ENCODE measurements around the gene ALLC.
"Not testable (repeated sequence)": the region's sequence is repeated elsewhere in the genome, so short reads cannot be mapped to it uniquely, and the experiment has no call there.

The ALLC gene

DNA sequence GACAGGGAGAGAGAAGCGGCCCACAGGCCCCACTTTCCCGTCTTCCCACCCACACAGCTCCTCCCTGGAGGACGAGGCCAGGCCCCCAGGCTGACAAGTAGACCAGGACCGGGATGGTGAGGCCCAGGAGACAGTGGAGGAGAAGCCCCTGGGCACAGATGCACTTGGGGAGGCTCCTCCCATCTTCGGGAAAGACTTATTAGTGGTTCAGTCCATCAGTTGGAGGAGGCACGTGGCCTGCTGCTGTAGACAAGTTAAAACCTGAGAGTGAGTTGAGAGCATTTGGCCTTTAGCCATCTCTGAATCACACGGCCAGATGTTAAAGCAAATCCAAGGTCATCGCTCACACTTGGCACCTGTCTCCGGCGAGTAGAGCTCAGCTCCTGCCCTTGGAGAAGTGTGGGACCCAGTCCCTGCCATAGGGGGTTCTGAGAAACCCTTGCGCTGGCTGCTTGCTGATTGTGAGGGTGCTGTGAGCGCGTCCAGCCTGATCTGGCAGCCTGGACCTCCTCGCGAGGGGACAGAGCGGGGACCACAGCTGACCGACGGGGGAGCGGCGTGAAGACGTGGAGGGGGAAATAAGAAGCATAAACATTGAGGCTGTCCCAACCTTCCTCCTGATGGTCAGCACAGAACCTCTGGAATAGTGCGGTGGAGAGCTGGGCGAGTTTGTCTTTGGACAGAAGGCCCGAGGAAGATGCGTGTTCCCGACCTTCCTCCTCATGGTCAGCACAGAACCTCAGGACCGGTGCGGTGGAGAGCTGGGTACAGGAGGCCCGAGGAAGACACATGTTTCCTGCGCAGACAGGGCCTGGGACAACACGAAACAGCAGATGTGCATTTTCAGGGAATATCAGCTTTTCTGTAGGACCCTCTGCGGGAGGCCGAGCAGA is 24.7 kb upstream of the ALLC start:
- ATAC-seq (no peak), DNase-seq (no peak)
- Mint-ChIP-seq H3K4me1 (no peaks in the 10 kb centered on the region), H3K4me3 (no peak overlapping the region), H3K36me3 (ENCODE audit: low read depth) (no peaks in the 10 kb centered on the region), H3K9me3 (no peaks in the 10 kb centered on the region), H3K27me3 (no peaks in the 10 kb centered on the region), H3K27ac (no peak overlapping the region)

DNA sequence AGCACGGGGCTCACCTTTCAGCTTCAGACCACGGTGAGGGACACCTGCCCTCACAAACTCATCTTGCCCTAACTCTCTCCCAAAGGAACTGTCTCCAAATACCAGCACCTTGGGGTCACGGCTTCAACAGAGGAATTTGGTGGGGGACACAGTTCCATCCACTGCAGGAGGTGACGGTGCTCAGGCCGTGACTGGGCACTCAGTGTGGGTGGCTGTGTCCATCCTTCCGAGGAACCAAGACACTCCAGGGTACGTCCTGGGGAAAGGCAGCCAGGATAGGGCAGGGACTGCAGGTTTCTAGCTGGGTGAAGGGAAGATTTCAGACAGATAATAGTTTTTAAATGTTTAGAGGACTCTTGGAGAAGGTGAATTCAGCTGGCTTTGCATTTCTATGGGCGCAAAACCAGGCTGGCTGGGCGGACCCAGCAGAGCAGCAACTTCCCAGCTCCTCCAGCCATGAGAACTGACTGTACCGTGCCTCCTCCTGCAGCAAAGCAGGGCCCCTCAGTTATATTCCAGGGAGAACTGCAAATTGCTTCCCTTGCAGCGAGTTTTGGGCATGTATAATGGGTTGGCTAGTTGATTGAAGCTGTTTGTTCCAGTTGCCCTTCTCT is 23.9 kb upstream of the ALLC start:
- H3K4me1 Mint-ChIP-seq: peaks cover 4% of the 10 kb centered on the region
- H3K9me3 Mint-ChIP-seq: no peaks in the 10 kb centered on the region
- H3K4me3 Mint-ChIP-seq: no peak overlapping the region
- ATAC-seq (no peak), DNase-seq (no peak)
- no peaks in the 10 kb centered on the region for H3K27me3 Mint-ChIP-seq
- H3K27ac Mint-ChIP-seq: no peak overlapping the region
- no peaks in the 10 kb centered on the region for H3K36me3 Mint-ChIP-seq (ENCODE audit: low read depth)

DNA sequence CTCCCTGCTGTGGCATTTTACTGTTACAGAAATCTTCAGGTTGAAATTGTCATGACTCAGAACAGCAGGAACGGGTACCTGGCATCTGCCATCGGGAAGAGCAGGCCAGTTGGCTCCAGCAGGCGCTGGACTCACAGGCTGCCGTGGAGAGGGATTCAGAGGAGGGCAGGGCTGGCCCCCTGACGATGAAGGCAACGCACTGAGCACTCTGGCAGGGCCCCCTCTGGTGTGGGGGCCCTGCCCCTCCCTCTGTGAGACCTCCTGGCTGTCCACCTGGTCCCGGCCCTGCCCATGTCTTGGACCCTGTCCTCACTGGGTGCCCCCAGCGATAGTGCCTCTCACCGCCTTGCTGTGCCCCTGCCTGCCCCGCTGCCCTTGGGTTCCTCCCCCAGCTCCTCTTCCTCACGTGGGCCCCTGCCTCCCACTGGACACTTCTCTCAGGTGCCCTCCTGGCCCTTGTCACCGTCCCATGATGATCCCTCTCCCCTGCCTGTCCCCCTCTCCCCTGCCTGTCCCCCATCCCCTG is 23.3 kb upstream of the ALLC start:
- DNase-seq (no peak), ATAC-seq (no peak)
- Mint-ChIP-seq H3K27ac (no peak overlapping the region), H3K4me3 (no peak overlapping the region), H3K9me3 (no peaks in the 10 kb centered on the region), H3K4me1 (peaks cover 4% of the 10 kb centered on the region), H3K27me3 (no peaks in the 10 kb centered on the region), H3K36me3 (ENCODE audit: low read depth) (no peaks in the 10 kb centered on the region)

DNA sequence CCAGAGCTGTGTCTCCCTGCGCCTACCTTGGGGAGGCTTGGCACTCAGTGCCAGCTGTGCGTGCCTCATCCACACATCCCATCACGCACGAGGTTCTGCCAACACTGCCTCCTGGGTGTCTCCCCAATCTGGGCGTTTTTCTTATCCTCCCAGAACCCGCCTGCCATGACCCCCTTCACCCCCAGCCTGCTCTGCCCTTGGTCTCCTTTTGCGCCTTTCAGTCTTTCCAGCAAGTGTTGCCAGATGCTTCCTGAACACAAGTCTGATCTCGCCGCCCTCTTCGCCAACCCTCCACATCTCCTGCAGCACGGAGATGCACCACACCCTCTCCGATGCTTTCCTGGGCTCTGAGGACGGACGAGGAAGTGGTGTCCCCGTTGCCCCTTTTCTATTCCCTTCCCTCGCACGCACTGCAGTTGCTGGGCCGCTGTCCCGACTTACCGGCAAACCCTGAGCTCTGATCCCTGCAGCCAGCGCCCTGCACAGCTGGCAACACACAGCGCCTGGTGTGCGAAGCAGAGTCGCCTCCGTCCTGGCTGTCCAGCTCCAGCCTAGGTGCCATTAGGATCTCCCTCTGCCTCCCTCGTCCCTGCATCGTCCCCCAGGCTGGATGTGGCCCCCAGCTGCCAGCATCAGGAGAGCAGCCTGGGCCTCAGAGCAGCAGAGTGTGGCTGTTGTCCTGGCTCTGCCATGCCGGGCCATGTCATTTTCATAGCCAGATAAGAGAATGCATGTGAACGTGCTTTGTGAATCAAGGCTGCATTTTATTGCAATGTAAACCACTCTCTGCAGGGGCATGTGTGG is 22.6 kb upstream of the ALLC start:
- ATAC-seq (no peak), DNase-seq (no peak)
- H3K4me3 Mint-ChIP-seq: no peak overlapping the region
- H3K27ac Mint-ChIP-seq: no peak overlapping the region
- H3K9me3 Mint-ChIP-seq: no peaks in the 10 kb centered on the region
- H3K27me3 Mint-ChIP-seq: no peaks in the 10 kb centered on the region
- no peaks in the 10 kb centered on the region for H3K36me3 Mint-ChIP-seq (ENCODE audit: low read depth)
- H3K4me1 Mint-ChIP-seq: peaks cover 4% of the 10 kb centered on the region

DNA sequence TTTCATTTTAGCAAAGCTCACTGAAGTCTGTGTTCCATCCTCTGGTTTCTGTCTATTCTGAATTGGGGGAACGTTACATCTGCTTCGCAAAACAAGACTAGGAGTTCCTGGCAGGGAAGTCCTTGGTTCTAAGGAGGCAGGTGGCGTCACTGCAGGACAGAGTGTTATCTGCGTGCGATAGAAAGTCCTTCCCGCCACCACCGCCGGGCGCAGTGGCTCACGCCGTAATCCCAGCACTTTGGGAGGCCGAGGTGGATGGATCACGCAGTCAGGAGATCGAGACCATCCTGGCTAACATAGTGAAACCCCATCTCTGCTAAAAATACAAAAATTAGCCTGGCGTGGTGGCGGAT is 22.0 kb upstream of the ALLC start:
- ATAC-seq, H3K4me1 Mint-ChIP-seq, H3K4me3 Mint-ChIP-seq: not testable (repeated sequence)

DNA sequence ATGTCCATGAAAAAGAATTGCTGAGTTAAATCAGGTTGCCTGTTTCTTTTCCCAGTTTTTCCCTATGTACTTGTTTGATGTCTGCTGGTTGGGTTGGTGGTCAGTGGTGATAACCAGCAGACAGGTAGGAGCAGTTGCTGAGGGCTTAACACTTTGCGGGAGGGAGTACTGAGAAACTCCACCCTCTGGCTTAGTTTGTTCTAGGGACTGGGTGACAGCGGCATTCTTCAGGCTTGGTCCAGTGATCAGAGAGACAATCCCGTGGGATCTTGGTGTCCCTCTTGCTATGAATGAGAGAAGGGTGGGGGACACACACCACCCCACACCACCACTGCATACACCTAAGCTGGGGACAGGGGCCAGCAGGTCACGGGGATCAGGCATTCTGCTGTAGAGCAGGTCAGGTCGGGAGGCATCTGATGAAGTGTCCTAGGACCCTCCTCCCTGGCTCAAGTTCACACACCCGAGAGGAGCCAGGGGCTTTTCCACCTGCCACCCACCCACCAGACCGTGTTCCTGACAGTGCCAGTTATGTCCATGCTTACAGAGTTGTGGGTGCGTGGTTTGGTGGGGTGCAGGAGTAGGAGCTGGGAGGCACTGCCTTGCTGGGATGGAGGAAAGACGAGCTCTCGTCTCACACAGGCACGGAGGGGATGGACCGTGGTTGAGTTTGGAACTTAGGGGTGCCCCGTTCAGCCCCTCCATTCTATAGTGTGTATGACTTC is 21.3 kb upstream of the ALLC start:
- no peak for DNase-seq
- no peaks in the 10 kb centered on the region for H3K9me3 Mint-ChIP-seq

More for the DNA sequence above, 22.0 kb upstream of the ALLC start:
- H3K36me3 Mint-ChIP-seq (ENCODE audit: low read depth); H3K27ac Mint-ChIP-seq; H3K9me3 Mint-ChIP-seq; DNase-seq; H3K27me3 Mint-ChIP-seq: not testable (repeated sequence)

DNA sequence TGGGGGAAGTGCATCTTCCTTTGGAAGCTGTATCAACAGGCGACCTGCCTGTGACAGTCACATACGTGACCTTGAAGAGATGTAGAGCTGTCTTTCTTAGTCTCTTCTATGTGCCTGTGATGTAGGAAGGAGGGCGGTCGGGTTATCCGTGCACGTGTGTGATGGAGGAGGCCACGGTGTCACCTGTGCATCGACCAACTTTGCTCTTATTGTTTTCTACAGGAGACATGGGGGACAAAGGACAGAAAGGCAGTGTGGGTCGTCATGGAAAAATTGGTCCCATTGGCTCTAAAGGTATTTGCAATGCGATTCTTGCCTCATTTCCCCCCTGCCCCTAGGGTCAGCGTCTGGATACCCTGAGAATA is 20.7 kb upstream of the ALLC start:
- ATAC-seq (no peak), DNase-seq (no peak)
- Mint-ChIP-seq H3K27ac (no peak overlapping the region), H3K9me3 (no peaks in the 10 kb centered on the region), H3K27me3 (no peaks in the 10 kb centered on the region), H3K36me3 (ENCODE audit: low read depth) (no peaks in the 10 kb centered on the region), H3K4me3 (no peak overlapping the region), H3K4me1 (peaks cover 4% of the 10 kb centered on the region)

More for the DNA sequence above, 21.3 kb upstream of the ALLC start:
- no peaks in the 10 kb centered on the region for H3K36me3 Mint-ChIP-seq (ENCODE audit: low read depth)
- H3K27me3 Mint-ChIP-seq: no peaks in the 10 kb centered on the region
- H3K4me1 Mint-ChIP-seq: peaks cover 4% of the 10 kb centered on the region
- ATAC-seq: no peak
- no peak overlapping the region for H3K4me3 Mint-ChIP-seq
- no peak overlapping the region for H3K27ac Mint-ChIP-seq

DNA sequence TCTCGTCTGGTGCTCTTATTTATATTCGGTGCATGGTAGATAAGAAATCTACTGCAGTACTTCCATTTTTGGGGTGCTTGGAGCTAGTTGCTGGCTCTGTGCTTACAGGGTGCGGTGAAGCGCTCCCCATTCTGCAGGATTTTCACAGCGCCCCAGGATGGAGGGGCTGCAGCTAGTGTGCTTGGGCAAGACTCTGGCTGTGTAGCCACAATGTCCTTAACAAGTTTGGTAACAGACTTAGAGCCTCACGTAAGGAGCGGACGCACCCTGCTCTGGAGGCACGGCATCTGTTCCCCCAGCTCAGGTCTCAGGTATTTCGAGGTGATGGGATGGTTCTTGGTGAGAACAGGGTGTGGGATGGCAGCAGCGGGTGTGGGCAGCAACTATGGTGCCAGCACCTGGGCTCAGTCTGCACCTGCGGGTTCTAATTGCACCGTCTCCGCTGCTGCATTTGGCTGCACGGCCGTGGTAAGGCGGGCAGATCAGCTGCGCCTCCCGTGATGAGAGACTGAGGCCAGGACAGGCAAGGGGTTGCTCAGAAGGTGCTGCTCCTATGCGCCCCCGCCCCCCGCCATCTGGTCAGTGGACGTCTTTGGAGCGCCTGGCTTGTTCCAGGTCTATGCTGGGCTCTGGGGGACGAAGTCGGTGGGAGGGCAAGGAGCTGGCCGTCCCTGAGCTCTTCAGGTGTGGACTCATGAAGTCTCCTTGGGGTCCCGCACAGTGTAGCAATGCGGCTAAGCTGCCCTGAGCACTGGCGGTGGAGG is 20.1 kb upstream of the ALLC start:
- H3K4me1 Mint-ChIP-seq: peaks cover 4% of the 10 kb centered on the region
- H3K27me3 Mint-ChIP-seq: no peaks in the 10 kb centered on the region
- no peak overlapping the region for H3K27ac Mint-ChIP-seq
- no peak for ATAC-seq
- H3K36me3 Mint-ChIP-seq (ENCODE audit: low read depth): no peaks in the 10 kb centered on the region
- no peaks in the 10 kb centered on the region for H3K9me3 Mint-ChIP-seq
- DNase-seq: no peak
- no peak overlapping the region for H3K4me3 Mint-ChIP-seq

DNA sequence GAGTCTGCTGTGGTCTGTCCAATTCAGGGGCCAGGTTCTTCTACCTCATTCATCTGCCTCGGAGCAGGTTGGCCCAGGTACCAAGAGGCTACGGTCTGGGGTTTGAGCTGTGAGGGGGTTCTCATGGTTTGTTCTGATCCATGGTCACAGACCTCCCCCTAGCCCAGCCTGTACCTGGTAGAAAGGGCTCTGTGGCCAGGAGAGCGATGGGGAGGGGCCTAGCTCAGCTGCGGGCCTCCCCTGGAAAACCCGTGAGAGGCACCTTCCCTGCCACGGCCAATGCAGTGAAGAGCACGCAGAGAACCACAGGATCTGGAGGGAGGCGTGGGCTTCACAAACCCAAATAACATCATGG is 19.6 kb upstream of the ALLC start:
- H3K4me3 Mint-ChIP-seq: no peak overlapping the region
- no peaks in the 10 kb centered on the region for H3K36me3 Mint-ChIP-seq (ENCODE audit: low read depth)
- DNase-seq (no peak), ATAC-seq (no peak)
- H3K9me3 Mint-ChIP-seq: no peaks in the 10 kb centered on the region
- no peaks in the 10 kb centered on the region for H3K27me3 Mint-ChIP-seq
- peaks cover 4% of the 10 kb centered on the region for H3K4me1 Mint-ChIP-seq
- H3K27ac Mint-ChIP-seq: no peak overlapping the region

DNA sequence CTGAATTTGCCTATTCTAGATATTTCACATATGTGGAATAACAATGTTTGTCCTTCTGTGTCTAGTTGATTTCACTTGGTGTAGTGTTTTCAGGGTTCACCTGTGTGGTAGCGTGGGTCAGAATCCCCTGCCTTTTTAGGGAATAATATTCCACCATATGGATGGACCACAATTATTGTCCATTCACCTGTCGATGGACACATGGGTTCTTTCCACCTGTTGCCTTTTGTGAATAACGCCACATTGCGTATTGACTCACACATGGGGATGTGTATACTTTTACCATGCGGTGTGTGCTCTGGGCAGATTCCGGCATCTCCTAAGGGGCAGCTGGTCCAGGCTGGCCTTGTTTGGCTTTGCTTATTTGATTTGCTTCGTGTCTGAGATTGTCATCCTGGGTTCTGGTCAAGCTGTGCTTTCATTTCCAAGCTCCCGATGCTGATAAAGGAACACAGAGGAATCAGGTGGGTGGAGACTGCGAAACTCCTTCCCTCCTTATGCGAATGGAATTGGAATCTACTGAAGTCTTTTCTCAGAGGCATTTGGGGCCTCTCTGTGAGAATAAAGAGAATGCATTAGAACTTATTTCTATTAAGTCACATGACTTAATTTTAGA is 18.9 kb upstream of the ALLC start:
- no peak for ATAC-seq
- H3K36me3 Mint-ChIP-seq (ENCODE audit: low read depth): no peaks in the 10 kb centered on the region

DNA sequence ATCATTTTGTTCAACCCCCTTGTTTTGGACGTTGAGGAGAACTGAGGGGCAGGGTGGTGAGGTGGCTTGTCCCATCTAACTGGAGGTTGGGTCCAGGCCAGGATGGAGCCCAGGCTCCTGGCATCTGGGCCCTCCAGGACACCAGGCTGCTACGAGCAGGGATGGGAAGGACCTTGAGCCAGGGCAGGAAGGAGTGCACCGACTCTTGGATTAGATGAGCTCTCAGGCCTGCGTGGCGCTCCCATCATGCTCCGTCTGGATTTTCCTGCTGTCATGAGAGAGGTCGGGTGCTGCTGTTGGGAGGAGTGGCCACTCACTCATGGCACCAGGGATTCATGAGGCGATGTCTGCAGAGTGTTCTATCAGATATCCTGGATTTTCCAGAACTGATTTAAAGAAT is 18.3 kb upstream of the ALLC start:
- DNase-seq (no peak), ATAC-seq (no peak)
- Mint-ChIP-seq H3K4me3 (no peak overlapping the region), H3K27ac (no peak overlapping the region), H3K27me3 (no peaks in the 10 kb centered on the region), H3K36me3 (ENCODE audit: low read depth) (no peaks in the 10 kb centered on the region), H3K9me3 (no peaks in the 10 kb centered on the region), H3K4me1 (peaks cover 4% of the 10 kb centered on the region)

More for the DNA sequence above, 18.9 kb upstream of the ALLC start:
- Mint-ChIP-seq H3K4me1 (peaks cover 4% of the 10 kb centered on the region), H3K9me3 (no peaks in the 10 kb centered on the region), H3K4me3 (no peak overlapping the region), H3K27ac (no peak overlapping the region), H3K27me3 (no peaks in the 10 kb centered on the region)
- DNase-seq: no peak

DNA sequence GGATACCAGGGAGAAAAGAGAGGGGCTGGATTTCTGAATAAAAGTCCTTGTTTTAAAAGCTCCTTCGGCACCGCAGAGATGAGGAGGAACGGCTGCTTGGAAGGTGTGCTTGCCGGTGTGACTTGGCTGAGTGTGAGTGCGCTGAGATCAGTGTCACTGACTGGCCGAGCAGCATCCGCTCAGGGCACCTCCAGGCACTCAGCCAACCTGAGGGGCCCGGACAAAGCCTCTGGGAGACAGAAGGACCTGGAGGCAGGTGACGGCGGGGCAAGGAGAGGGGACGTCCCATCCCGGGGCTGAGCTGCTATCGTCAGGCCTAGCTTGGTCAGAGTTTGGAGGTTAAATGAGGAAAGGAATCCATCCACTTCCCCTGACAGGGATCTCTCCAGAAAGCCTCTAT is 16.8 kb upstream of the ALLC start:
- Mint-ChIP-seq H3K4me3 (no peak overlapping the region), H3K9me3 (no peaks in the 10 kb centered on the region), H3K27ac (no peak overlapping the region), H3K4me1 (peaks cover 4% of the 10 kb centered on the region), H3K36me3 (ENCODE audit: low read depth) (no peaks in the 10 kb centered on the region), H3K27me3 (no peaks in the 10 kb centered on the region)
- no peak for DNase-seq
- ATAC-seq: no peak

DNA sequence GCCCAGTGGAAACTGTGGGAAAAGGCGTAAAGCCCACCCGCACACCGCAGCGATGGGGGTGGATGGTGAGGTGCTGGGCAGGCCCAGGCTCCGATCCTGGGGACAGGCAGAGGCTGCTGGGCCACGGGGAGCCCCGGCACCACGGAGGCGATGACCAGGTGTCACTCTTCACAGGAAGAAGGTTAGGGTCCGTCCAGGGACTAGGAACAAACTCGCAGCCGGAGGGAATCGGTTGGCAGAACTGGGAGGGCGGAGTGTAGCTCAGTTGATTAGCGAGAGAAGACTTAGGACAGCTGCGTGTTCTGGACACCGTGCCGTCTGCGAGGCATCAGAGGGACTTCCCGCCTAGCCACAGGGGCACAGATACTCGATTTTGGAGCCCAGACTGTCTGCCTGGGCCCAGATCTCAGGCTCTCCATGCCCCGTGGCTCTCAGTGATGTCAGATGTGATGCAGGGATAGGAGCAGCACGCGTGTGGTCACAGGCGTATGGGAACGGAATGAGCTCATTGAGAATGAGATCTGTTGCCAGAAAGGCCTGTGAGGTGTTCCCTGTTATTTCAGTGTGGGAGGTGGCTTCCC is 16.1 kb upstream of the ALLC start:
- no peak for ATAC-seq
- no peak overlapping the region for H3K27ac Mint-ChIP-seq

More for the DNA sequence above, 16.1 kb upstream of the ALLC start:
- H3K4me3 Mint-ChIP-seq: no peak overlapping the region
- H3K36me3 Mint-ChIP-seq (ENCODE audit: low read depth): no peaks in the 10 kb centered on the region
- no peaks in the 10 kb centered on the region for H3K27me3 Mint-ChIP-seq
- H3K9me3 Mint-ChIP-seq: no peaks in the 10 kb centered on the region
- no peak for DNase-seq
- peaks cover 4% of the 10 kb centered on the region for H3K4me1 Mint-ChIP-seq
